Colon (tissue), 2 donors: ENCODE measurements around the gene TSHZ2.
"Not testable (repeated sequence)": the region's sequence is repeated elsewhere in the genome, so short reads cannot be mapped to it uniquely, and the experiment has no call there.

Experiments used
- FAIRE-seq: peaks from 2 replicates; lab custom pipeline; 2012; peaks lifted over from hg19 to GRCh38; lab: Jason Lieb, UNC
- donor health status: control.
- donor health status: control.

TSHZ2 gene

DNA sequence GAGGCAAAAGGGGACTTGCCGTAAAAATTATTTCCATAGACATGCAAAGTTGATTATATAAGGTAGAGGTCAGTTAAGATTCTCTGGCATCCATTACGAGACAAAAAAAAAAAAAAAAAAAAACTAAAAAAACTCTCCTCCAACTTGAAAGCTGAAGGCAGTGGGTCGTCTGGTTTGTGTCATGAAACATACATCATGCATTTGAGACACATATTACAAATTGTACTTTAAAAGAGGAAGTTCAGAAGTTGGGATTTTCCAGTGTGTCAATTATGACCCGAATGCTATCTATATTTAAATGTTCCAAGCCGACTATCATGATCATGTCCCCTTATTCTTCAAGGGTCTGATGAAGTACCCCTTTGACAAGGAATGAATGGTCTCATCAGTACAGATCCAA is 496.4 kb downstream of the TSHZ2 start:
- FAIRE-seq = no peak

DNA sequence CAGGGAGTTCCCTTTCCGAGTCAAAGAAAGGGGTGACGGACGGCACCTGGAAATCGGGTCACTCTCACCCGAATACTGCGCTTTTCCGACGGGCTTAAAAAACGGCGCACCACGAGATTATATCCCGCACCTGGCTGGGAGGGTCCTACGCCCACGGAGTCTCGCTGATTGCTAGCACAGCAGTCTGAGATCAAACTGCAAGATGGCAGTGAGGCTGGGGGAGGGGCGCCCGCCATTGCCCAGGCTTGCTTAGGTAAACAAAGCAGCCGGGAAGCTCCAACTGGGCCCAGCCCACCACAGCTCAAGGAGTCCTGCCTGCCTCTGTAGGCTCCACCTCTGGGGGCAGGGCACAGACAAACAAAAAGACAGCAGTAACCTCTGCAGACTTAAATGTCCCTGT is 500.7 kb downstream of the TSHZ2 start:
- not testable (repeated sequence) for FAIRE-seq

DNA sequence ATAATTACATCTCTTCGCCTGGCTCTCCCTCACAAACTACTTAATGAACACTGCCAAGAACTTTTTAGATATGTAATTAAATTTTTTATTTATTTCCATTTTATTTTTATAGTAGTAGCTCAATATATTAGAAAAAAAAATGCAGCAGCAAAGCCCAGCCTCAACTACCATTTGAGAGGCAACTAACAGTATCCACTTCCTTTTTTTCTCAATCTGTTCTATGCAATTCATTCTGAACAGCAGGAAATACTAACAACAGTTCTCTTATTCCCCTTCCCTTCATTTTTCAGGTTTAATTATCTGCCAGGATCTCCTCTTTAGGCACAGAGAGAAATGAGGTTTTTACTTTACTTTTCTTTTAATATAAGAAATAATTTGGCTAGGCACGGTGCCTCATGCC is 508.8 kb downstream of the TSHZ2 start:
- no peak for FAIRE-seq

DNA sequence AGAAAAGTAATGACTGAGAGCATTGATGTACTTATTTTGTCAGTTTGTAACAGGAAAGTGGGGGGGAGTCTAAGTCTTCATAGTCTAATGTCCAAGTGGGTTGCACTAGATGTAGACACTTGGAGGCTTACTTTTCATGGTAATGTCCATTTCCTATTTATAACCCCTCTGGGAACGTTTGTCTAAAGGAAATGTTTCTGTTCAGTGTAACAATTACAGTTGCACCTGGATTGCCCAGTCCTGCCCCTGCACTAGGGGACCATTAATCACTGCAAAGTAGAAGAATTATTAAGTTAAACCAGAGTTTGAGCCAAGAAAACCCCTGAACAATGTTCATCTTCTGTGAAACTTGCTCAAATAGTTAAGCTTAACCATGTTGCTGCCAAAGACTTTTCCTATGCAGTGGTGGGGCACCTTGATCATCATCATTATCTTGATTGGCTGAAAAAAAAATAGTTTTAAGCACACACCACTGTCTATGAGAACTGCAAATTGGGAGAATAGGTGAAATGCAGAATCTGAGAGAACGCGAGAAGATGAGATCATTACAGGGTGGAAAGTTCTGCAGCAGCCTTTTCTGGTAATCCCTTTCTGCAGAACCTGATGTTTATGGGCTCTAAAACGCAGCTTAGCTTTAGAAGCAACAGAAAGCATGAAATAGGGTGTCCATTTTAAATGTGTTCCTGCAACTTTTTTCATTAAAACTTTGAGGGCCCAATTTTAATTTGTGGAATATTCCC is 515.5 kb downstream of the TSHZ2 start:
- FAIRE-seq = no peak

DNA sequence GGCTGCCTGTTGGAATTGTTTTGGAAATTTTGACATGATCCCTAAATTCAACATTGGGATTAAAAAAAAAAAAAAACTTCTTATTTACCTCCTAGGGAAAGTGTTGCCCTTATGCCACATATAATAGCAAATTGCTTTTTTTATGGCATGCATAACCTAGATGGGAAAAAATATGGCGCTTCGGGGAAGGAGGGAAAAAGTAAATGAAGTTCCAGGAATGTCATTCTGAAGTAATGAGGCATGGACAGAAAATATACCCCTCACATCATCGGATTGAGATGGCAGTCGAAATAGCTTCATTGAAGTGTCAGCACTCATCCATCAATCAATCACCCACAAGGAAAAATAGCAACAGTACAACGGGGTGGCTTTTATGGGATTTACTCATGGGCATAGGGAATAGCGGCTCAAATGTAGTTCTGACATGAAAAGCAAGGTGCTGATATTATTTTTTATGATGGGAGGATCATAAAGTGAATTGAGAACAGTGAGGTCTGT is 516.7 kb downstream of the TSHZ2 start:
- FAIRE-seq = no peak

DNA sequence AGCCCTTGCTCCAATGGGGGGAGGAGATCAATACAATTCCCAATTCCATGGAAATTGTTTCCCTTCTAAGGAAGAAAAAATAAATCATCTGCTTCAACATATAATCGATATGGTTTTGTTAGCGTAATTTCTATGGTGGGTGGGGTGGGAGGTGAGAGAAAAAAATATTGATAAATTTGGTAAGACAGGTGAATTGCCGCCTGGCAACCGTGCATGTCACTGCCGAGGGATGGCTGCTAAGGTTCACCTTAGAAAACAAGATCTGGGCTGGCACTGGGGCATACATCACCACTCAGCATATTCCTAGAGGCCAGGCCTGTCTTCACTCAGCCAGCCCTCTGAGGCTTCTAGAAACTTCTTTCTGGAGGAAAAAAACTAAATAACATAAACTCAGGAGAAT is 517.4 kb downstream of the TSHZ2 start:
- no peak for FAIRE-seq

DNA sequence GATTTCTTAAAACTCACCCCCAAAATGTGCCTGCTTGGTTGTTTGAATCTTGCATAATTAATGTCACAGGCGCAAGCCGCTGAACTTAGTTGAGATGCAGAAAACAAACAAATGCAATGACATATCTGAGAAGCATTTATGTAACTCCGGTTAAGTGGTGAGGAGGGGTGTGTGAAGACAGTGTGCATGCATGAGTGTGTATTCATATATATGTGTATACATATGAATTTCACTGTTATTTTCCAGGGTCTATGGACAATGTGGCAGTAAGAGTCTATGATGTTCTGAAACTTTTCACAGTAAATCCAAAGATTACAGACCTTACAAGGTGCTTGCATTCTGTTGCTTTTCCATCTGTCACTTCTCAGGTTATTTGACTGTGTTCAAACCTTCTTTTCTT is 518.5 kb downstream of the TSHZ2 start:
- FAIRE-seq = no peak

DNA sequence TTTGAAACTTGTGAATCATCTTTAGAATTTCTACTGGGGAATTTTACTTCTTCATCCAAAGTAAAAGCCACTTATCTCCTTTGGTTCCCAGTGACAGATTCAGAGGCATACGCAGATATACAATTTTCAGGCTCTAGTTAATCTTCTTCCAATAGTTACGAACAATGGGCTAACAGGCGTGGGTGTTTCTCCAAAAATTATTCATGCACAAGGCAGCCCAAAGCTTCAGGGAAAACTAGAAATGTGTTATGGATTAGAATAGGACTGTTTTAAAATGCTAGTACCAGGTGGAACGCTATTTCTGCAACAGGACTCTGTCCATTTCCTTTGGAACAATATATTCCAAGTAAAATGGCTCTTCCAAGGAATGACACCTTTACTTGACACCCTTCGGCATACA is 519.3 kb downstream of the TSHZ2 start:
- no peak for FAIRE-seq

DNA sequence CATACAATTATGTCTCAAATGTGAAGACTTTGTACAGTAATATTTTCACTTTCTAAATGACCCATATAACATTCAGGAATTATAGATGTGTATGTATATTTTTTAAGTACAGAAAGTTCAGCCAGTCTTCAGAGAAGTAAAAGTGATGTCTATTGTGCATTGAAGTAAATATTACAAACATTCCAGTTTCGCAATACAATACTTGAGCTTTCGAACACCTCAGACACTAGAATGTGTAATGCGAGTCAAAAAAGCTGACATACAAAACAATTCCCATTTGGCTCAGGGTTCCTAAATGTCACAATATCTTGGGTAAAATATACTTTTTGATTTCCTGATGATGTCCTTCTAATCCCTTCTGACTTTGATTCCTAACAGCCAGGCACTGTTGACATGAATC is 520.1 kb downstream of the TSHZ2 start:
- FAIRE-seq = no peak

DNA sequence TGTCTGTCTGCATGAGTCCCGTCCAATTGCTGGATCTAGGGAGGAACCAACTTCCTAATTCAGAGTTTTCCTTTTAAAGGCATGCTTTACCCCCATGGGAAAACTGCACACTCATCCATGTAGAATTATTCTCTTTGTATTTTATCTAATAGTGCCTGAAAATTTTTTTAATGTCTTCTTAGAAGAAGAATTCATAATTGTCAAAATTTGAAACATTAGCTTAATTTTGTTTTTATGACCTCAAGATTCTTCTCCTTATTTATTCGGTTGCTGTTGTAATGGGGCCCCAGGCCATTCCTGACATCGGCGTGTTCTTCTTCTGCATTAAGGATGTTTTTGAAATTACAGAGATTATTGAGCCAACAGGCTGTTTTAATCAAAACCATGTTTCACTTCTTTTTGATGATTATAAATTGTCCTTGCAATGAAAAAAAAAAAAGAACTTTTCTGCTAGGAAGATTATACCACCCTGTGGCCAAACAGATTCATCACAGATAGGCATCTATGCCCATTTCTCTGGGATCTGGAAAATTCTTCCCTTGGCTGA is 521.2 kb downstream of the TSHZ2 start:
- FAIRE-seq = no peak

DNA sequence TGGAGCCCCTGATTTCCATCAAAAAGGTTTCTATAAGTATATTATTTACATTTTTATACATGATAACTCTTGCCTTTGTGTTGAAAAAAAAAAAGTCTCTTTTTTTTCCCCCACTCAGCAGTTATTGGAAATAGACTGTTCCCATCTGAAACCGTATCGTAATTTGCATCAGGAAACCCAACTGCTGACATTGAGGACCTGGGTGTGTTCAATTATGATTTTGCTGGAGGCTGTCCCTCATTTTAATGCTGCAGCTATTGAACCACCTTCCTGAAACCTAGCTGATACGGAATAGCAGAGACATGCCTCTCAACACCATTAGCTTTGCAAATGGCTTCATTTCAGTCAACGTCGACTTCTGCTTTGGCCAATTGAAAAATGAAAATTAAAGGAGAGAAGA is 522.6 kb downstream of the TSHZ2 start:
- FAIRE-seq = no peak

DNA sequence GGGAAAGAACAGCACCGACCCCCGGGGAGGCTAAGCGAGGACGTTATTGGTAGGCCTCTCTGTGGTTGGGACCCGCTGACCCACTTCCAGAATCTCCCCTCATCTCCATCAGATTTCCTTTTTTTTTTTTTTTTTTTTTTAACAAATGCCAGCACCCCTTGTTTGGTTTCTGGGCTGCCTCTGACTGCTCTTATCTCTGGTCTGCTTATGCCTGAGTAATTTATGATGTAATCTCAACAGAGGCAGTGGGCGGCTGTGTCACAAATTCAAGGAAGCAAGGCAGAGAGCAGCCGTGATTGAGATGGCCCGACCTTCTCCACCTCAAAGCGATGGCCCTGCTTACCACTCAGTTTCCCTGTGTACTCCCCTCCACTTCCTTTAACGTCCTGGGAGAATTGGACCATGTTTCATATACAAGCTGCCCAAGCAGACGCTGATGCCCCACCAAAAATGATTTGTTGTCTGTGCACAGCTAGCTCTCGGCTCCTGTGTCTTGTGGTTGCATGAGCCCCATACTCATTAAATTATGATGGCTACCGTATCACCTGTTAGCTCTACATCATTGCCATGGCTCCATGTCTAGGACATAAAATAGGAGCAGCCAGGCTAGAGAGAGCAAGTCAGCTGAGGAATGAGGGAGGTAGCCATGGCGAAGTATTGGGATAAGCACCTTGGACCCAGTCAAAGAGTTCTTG is 523.4 kb downstream of the TSHZ2 start:
- no peak for FAIRE-seq

DNA sequence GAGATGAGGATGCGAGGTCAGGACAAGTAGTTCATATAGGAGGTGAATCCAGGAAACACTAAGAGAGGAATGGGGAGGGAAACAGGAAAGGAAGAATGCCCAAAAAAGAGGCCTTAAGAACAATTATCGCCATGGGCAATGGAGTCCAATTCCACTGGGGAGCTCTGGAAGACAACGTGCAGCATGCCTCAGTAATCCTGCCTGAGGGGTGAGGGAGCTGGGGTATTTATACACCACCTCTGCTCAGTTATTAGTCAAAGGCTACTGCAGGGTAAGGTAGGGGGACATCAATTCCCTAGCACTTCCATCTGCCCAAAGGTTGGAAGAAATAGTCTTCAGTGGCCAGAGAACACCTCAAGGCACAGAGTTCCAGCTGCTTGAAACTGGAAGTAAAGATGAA is 525.1 kb downstream of the TSHZ2 start:
- no peak for FAIRE-seq

DNA sequence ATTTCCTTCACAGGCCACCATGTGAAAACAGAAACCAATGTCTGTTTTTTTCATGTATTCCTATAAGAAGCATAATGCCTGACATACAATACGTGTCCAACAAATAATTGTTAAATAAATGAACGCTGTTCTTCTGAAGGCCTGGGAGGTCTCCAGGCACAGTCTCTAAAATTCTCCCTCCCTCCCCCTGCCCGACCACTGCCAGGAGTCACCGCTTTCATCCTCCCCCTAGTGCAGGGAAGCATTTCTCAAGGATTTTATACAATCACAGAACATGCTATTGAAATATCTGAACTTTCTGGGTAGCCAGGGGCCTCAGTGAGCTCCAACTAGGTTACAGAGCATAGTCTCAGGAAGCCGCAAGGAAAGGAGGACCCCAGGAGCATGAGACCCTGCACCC is 526.2 kb downstream of the TSHZ2 start:
- FAIRE-seq = no peak

DNA sequence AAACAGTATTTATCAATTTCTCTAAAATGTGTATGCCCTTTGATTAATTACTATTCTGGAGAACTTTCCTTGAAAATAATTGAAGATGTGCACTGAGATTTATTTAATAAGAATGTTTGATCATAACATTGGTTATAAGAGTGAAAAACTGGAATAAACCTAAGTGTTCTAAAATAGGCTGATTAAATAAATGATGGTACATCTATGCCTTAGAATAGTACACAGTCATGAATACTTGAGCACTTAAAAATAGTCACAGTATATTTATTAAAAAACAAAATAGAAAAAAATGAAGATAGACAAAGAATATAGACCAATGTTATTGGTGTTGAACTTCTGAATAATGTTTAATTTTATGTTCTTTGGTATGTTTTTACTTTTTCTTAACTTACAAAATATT is 528.5 kb downstream of the TSHZ2 start:
- FAIRE-seq = no peak

DNA sequence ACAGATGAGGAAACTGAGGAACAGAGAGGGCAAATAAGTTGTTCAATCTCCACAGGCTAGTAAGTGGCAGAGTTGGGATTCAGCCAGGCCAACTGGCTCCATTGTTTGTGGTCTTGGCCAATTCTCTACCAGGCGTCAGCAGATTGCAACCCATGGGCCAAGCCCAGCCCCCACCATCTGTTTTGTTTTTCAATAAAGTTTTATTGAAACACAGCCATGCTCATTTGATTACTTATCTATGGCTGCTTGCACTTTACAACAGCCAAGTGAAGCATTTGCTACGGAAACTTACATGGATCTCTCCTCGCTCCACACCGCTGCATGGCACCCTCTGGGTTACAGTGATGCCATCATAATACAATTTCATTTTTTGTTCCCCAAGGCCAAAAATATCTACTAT is 530.7 kb downstream of the TSHZ2 start:
- no peak for FAIRE-seq

DNA sequence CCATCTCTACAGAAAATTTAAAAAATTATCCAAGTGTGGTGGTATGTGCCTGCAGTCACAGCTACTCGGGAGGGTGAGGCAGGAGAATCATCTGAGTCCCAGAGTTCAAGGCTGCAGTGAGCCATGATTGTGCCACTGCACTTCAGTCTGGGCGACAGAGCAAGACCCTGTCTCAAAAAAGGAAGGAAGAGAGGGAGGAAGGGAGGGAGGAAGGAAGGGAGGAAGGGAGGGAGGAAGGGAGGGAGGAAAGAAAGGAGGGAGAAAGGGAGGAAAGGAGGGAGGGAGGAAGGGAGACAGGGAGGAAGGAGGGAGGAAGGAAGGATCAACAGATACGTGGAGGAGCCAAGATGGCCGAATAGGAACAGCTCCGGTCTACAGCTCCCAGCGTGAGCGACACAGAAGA is 531.4 kb downstream of the TSHZ2 start:
- FAIRE-seq = no peak

DNA sequence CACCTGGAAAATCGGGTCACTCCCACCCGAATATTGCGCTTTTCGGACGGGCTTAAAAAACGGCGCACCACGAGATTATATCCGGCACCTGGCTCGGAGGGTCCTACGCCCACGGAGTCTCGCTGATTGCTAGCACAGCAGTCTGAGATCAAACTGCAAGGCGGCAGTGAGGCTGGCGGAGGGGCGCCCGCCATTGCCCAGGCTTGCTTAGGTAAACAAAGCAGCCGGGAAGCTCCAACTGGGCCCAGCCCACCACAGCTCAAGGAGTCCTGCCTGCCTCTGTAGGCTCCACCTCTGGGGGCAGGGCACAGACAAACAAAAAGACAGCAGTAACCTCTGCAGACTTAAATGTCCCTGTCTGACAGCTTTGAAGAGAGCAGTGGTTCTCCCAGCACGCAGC is 531.9 kb downstream of the TSHZ2 start:
- not testable (repeated sequence) for FAIRE-seq

DNA sequence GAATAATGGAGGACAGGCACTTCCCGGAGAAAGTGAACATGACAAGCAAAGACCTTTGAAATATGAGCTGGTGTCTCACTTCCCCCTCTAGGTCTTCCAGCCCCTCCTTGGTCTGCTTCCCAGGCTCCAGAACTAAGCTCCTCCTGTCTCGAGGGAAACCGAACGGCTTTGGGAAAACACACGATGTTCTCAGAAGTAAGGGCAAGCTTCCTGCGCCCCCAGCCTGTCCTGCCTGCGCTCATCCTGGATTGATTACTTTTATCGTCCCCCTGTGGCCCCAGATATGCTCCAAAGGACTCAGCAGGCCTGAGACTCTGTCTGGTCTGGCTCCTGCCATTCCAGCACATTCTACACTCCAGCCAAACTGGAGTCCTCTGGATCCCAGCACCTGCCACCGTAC is 538.1 kb downstream of the TSHZ2 start:
- FAIRE-seq = no peak

DNA sequence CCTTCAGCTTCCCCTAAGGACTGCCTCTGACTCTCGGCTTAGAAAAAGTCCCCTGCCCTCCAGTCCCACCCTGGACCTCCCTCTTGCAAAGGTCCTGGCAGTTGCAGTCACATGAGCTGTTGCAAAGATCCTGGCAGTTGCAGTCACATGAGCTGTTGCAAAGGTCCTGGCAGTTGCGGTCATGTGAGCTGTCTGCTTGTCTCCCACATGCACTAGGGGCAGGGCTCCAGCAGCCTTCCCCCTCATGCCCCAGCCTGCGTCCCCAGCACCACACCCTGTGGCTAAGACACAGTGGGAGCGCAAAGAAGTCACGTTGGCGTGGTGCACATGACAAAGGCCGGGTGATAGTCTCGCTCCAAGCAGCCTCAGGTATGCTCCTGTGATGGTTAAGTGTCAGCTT is 538.5 kb downstream of the TSHZ2 start:
- no peak for FAIRE-seq

DNA sequence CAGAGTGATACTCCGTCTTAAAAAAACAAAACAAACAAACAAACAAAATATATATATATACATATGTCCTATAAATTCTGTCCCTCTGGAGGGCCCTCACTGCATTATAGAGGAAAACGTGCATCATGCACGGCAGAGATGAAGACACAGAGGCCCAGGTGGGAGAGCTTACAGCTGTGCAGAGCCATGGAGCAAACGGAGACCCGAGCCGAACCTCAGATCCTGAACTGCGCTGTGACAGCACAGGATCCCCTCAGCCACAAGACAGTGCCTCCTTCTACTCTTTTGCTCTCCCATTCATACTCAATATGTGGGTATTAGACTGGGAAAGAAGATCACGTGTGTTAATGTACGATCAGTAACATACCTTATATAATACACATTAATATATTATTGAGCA is 539.9 kb downstream of the TSHZ2 start:
- FAIRE-seq = no peak

DNA sequence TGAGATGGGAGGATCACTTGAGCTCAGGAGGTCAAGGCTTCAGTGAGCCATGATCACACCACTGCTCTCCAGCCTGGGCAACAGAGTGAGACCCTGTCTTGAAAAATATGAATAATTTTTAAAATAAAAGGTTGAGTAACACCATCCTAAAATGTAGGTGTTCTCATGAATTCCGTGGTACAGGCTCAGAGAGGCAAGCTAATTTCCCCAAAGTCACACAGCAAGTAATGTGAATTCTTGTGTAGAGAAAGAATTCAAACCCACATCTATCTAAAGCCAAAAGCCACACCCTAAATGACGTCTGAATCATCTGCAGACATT is 541.0 kb downstream of the TSHZ2 start:
- no peak for FAIRE-seq

DNA sequence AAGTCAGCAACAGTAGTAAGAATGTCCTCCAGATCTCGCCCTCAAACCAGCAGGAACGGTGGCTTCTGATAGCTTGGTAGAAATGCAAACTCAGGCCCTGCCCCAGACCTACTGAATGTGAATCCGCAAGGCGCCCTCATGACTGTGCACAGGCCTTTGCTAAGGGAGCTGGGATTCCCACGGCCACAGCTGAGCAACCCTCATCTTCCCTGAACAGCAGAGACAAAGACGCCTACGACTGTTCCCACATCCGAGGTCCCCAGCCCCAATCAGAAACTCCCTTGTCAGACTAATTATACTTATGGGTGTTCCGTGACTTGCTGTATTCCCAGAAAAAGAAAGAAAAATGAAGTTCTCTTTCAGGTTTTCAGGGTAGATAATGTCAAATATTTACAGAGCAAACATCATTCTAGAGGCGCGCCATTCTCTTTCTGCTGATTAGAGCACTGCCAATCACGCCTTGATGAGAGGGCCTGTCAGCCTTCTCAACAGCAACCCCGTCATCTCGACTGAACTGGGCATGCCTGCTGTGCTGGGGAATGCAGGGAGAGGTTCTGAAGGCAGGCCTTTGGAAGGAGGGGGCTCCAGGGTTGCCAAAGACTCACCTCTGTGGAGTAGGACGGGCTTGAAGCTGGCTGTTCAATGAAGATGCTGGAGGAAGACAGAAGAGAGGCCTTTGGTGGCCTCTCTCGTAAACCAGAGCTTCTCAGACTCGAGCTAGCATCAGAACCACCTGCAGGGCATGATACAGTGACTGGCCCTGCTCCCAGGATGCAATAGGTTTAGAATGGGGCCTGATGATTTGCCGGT is 541.5 kb downstream of the TSHZ2 start:
- FAIRE-seq = no peak
